Tongue (tissue), 2 donors: Measurements from ENCODE around the gene SRPK2. TPM values are rescaled to one million over a fixed set of nuclear protein-coding genes. Genes with fewer than 3 reads are reported as not detected.

ENCODE experiments used
- DNase-seq: peaks from one replicate; pipeline ENCODE4 v3.0.0-alpha.2; 2015
- total RNA-seq: library from RNA; depleted of rRNA; stranded (reverse); fragments of >200 nt; gene quantifications from one replicate; pipeline ENCODE4 v1.2.3, GENCODE V29; 2014

The SRPK2 gene
- total RNA-seq, 1 donor from 2014 or later: 50.3 TPM

DNA sequence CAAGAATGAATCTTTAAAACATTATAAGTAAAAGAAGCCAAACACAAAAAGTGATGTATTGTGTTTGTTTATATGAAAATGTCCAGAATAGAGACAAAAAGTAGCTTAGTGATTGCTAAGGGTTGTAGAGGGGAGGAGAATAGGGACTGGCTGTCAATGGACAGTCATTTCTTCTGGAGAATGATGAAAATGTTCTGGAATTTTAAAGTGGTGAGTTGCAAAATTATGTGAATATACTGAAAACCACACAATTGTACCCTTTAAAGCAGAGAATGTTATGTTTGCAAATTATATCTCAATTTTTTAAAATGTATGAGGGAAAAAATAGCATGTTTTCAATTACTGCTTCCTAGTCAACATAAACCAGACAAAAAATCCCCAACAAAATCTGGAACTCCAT, 200.5 kb downstream of the SRPK2 start:
- no peak for DNase-seq

DNA sequence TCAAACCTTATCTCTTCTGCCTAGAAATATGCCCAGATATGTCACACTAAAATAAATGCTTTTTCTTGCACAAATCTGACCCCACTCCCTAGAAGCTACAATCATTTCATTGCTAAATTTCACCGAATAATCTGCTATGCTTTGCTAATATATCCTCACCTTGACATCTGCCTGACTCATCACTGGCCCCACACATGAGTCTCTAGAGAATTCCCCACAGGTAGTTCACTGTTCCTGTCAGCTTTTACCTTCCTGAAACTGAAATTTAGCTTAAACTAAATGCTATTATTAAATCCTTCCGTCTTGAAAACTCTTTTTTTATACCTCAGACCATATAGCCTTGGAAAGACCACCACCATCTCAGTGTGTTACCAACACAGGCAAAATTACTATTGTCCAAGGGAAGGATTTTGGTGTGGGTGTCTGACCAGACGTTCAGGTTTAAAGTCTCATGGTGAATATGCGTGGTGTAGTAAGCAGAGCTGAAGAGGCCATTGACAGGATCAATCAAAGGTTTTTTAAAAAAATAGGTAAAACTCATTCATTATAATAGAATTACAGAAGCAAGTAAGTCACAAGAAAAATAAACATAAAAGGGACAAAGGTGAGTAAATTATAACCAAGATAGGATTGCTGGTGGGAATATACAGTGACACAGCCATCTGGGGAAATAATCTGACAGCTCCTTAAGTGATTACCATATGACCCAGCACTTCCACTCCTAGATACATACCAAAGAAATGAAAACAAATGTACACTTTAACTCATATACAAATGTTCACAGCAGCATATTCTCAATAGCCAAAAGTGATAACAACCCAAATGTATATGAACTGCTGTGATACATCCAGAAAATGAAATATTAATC, 201.2 kb downstream of the SRPK2 start:
- no peak for DNase-seq

DNA sequence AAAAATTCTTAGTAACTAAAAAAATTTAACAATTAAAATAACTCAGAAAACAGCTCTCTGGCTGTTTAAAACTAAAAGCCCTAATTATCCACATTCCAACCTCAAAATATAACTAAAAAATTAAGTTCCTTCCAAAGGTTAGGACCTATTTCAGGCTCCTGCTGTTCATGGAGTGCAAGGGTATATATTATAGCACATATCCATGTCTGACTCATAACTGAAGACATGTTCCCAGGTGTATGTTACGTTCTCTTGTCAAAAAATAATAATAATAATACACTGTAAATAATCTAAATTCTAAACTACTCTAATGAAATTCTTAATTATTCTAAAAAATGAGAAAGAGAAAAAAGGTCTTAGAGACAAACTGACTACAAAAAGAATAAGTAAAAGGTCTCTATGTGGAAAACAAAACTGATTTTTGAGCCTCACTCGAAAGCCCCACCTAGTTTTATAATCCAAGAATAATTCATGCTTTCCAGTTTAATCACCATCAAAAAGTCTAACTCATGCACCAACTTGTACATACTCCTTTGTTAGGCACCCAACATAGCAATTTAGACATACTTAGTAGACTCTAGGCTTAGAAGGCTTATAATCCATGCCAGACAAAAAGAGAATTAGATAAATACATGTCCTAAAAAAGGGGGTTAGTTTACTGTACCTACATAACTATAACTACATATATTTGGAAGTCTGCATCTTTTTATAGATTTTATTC, 203.3 kb downstream of the SRPK2 start:
- DNase-seq: peak; percentile 16

- DNase-seq: no peak
Observed at GRCh38 chr7:105180002-105180401, 208.7 kb downstream of the SRPK2 start.

- DNase-seq: no peak
Observed at GRCh38 chr7:105178928-105179541, 209.7 kb downstream of the SRPK2 start.

GRCh38 chr7:105178177-105178576, 210.5 kb downstream of the SRPK2 start:
- DNase-seq: no peak

DNA sequence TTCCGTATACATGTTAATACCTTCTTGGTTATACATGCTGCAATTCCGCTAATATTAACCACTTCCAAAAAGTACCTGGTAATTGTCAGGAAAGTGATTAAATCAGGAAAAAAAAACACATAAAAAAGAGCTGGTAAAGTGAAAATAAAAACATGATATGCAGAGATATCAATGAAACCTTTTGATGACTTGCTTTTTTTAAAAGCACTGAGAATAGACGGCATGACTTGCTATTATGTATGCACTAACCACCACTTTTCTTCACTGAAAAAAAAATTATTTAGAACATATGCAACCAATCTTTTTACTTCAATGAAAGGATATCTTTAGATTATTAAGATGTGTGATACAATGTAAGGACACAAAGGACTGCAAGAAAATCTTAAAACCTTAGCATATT, 211.7 kb downstream of the SRPK2 start:
- no peak for DNase-seq

DNA sequence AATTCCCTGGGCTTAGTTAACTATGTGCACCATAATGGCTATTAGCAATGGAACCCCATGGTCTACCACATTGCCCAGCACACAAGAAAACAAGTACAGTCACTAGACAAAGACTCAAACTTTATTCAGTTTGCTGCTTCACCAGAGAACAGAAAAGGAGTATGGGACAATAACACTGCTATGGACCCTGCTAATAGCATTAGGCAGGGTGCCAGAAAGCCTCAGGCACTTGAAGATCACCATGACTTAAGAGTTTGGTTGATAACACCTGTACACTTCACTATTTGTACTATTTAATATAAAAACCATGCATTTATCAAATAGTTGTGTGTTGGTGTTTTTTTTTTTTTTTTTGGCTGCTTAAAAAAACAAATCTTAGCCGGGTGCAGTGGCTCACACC, 215.1 kb downstream of the SRPK2 start:
- DNase-seq: no peak

DNA sequence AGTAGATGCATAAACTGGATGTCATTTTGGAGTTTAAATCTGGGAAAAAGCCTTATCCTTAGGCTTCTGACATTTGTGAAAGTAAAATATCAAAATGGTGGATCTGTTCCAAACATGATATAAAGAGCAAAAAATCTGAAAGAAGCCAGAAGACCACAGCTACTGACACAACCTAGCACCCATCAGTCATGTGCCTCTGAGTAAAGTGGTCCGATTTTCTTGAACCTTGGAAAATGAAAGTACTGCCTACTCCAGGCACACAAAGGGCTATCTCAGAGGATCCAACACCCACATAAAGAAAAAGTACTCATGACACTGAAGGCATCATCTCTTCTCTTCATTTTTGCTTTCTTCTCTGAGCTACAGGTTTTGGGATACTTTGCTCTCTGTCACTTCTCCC, 224.0 kb downstream of the SRPK2 start:
- DNase-seq: no peak

- DNase-seq: no peak
Observed at GRCh38 chr7:105163718-105164117, 225.0 kb downstream of the SRPK2 start.

- DNase-seq: no peak
Observed at GRCh38 chr7:105161366-105161765, 227.4 kb downstream of the SRPK2 start.

GRCh38 chr7:105157278-105157677, 231.4 kb downstream of the SRPK2 start:
- DNase-seq: no peak

DNA sequence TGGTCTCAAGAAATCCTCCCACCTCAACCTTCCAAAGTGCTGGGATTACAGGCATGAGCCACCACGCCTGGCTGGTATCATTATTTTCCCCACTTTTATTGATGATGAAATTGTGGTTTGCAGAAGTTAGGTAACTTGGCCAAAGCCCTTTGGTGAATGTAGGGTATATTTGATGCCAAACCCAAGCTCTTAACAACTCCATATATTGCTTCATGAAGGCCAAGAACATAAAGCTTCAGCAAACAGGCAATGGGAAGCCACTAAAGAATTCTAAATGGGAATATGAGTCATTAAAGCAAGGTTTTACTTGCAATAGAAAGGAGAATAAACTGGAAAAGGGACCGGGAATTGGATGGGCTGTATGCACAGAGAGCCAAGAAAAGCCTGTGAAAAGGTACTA, 232.0 kb downstream of the SRPK2 start:
- DNase-seq: no peak

GRCh38 chr7:105154084-105154483, 234.6 kb downstream of the SRPK2 start:
- DNase-seq: no peak

- DNase-seq: no peak
Observed at GRCh38 chr7:105153531-105153930, 235.2 kb downstream of the SRPK2 start.

GRCh38 chr7:105151152-105151551, 237.6 kb downstream of the SRPK2 start:
- no peak for DNase-seq

- no peak for DNase-seq
Observed at GRCh38 chr7:105149827-105150226, 238.9 kb downstream of the SRPK2 start.

DNA sequence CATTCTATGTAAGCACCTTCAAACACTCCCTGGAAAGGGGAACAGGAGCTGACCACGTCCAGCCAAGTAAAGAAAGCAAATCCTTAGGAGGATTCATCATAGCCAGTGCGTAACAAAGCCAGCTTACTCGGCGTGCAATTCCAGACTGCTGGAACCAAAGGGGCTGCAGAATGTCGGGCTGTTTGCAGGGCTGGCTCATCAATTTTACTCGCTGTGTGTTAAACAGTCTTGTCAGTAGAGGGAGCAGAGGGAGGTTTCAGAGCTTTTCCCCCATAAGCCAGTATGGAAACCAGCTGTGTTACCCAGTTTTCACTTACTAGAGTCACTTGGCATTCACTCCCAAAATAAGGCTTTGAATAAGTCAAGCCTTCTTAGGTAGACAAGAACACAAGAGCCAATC, 247.7 kb downstream of the SRPK2 start:
- DNase-seq: peak; percentile 71

- DNase-seq: no peak
Observed at GRCh38 chr7:105139381-105139780, 249.3 kb downstream of the SRPK2 start.

- no peak for DNase-seq
Observed at GRCh38 chr7:105137898-105138297, 250.8 kb downstream of the SRPK2 start.

- no peak for DNase-seq
Observed at GRCh38 chr7:105136221-105136620, 252.5 kb downstream of the SRPK2 start.

DNA sequence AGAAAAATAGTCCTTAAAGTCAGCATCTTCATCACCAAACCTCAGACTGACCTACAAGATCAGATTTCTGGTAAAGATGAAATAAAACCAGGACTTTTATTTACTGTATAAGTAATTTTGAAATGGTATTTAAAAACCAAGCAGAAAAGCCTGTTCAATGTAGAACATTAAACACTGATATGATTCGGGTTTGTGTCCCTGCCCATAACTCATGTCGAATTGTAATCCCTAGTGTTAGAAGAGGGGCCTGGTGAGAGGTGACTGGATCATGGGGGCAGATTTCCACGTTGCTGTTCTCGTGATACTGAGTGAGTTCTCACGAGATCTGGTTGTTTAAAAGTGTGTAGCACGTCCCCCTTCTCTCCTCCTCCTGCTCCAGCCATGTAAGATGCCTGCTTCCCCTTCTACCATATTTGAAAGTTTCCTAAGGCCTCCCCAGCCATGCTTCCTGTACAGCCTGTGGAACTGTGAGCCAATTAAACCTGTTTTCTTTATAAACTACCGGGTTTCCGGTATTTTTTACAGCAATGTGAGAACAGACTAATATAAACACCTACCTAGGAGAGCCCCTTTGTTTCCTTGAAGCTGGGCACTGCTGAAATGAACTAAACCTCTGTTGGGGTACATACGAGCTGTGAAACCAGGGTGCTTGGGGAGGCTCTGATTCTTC, 254.6 kb downstream of the SRPK2 start:
- DNase-seq: no peak

DNA sequence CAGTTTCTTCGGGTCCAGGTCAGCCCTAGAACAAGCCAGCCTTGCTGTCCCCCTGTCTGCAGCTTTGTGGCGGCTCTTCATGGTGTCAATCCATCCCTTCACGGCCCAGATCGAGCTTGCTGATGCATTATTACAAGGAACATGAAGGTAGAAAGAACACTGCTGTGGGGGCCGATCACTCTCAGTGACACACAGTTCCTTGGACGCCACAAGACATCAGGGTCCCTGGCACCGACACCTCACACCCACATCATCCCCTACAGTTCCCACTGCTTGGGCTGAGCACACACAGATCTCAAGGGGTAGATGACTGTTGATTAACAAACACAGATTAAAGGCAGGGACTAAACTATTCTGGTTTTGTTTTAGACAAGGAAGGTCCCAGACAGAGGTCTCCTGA, 255.4 kb downstream of the SRPK2 start:
- no peak for DNase-seq
